ENCODE results near the gene HOXA1.
A peak's percentile ranks its signal among the peaks of the same experiment; 100 is the strongest.

HOXA1 gene

GRCh38 chr7:27105301-27106031 lies 9.7 kb upstream of the HOXA1 start:
- no peak for DNase-seq (ENCODE audit: low read depth)

DNA sequence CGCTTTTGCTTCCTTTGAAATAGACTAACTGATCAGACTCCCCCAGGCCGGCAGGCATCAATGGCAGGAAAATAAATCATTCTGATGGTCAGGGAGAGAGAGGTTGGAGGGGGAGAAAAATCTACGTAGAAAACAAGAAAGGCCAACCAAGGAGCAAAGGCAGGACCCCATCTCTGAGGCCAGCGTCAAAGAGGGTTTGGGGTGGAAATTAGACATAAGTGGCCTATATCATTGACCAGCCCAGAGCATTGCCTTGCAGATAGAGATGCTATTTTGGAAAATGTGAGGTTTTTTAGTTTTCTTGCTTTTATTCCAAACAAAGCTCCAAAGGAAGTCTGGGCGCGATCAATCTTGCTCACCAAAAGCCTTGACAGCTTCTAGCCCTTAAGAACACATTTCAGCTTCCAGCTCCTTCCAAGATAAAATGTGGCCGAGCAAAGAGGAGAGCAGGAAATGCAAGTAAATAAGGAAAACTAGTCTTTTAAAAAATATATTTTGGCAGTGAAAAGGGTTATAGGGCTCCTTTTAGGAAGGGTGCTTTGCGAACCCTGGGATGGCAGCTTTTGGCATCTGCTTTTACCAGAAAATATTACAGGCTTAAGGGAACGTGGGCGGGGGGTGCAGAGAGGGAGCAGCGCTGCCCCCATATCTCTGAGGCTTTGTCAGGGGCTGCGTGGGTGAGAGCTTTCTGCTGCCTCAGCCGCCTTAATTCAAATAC lies 8.7 kb upstream of the HOXA1 start:
- DNase-seq (ENCODE audit: low read depth): no peak

- DNase-seq (ENCODE audit: low read depth): no peak
Observed at GRCh38 chr7:27103489-27104226, 7.9 kb upstream of the HOXA1 start.

DNA sequence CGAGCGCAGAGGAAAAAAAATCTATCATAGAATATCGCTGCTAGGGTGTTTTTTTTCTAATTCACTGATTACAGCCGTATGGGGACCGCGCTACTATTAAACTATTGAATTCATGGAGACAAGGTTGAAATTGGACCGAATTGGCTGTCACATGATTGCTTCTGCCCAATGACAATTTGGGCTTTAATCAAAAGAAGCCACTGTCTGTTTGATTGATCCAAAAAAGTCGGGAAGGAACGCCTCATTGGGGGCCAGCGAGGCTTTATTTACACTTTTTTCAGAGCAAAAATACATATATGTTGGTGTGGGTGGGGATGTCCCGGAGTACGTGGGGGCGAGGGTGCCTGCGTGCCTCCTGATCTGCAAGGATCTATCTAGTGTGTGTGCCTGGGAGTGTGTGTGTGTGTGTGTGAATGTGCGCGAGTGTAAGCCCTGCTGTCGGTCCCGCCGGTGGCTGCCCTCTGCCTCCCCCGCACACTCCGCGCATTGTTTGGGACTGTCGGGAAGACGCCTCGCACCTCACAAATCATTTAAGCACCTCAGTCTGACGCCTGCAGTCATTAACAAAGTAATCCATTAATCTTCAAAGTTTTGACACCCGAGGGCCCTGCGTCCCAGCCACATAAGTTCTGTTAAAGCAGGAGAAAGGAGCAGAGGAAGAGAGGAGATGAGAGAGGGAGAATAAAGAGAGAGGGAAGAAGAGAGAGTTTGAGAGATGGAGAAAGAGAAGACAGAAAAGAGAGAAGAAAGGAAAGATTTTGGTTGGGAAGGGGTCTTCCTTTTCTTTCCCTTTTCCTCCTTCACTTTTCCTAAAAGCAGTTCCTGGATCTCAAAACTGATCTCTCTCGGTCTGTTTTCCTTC lies 7.0 kb upstream of the HOXA1 start, which contains the start of gene HOXA2:
Gene HOXA2 (minus strand): TSS at position 103 of the 862 bp plus-strand sequence. CDS start 183 bp downstream, outside the sequence.
- DNase-seq (ENCODE audit: low read depth): no peak

DNA sequence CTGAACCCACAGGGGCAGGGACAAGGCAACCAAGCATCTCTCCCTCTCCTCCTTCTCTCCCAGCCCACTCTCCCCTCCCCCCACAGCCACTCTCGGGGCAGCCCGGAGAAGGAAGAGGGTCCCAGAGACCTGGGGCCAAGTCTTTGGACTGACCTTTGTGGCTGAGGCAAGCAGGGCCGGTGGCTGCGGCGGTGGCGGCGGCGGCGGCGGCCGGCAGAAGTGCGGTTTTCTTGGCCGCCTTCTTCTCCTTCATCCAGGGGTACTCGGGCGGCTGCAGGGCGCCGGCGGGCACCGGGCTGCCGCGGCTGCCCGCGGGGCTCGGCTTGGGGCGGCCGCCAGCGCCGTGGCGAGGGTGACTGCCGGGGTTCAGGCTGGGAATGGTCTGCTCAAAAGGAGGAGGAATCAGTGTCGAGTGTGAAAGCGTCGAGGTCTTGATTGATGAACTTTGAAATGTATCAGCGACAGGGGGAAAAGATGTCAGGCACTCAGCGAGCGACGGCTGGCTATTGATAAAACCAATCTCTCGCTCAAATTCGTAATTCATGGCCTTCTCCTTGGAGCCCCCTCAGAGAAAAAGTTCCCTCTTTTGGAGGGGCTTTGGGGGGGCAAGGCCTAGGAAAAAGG lies 6.3 kb upstream of the HOXA1 start:
- DNase-seq (ENCODE audit: low read depth): no peak

- DNase-seq (ENCODE audit: low read depth): no peak
Observed at GRCh38 chr7:27101171-27101956, 5.6 kb upstream of the HOXA1 start.

GRCh38 chr7:27100694-27101170 lies 4.9 kb upstream of the HOXA1 start:
- no peak for DNase-seq (ENCODE audit: low read depth)

DNA sequence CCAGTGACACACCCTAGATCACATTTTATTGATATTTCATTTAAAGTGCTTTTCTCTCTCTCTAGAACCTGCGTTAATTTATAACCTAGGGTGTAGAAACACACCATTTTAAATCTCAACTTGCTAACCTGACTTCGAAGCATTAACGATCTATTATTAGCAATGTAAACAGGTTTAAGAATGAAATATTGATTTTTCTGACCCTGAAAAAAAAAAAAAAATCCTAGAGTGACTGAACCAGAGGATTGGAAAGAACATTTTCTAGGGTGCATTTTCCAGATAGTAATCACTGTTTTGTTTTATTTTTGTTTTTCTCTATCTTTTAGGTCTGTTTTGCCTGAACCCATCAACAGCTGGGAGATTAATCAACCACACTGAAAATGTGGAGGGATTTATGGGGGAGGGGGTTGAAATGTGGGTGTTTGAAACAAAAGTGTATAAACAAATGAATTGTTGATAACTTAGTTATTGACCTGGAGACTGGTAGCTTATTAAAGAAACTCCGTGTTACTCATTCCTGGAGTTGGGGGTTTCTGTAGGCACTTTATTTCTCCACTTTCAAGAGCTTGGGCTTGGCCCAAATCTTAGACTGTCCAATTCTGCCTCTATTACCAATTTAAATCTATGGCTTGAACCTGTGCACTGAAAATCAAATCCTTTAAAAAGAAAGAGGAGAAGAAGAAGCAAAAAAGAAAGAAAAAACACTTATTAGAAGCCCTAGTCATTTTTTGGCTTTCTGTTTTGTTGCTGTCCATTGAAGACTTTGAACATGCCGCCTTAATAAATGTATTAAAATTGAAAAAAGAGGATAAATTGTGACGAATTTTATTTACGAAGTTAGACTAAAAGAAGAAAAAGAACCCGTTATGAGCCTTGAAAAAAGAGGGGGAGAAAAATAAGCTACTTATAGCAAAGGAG lies 3.9 kb upstream of the HOXA1 start:
- no peak for DNase-seq (ENCODE audit: low read depth)

DNA sequence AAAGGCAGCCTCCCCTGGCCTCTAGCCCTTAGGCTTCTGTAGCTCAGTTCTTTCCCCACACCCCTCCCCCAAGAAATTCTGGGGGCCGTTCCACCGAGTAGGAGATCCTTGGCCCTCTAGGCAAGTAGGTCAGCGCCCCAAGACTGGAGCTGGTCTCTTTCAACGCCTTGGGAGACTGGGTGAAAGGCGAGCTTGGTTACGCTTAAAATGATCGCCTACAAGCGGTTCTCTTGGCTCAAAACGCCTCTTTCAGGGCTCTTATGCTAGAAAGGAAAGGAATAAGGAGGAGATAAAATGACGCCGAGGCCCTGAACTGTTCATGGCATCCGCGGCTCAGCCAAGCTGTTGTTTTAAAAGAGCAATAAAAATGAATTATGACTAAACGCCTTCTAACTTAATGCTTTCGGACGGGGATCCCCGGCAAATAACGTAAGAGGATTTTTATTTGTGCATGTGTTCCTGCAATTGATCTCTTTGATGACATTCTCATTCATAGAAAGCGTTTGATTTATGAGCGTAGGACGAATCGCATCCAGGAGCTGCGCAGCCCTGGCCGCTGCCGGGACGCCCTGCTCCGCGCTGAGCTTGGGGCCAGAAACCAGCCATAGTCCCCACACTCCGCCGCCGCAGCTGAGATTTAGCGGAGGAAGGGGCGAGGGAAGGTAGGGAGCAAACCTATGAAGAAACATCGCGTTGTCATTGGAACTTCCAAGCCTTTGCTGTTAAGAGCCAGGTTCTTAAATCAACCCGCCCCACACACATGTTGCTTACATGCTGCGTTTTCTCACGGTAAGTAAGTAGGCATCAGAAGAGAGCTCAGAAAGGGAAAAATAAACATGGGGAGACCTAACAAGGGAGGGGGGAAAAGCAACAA lies 3.0 kb upstream of the HOXA1 start:
- no peak for DNase-seq (ENCODE audit: low read depth)

DNA sequence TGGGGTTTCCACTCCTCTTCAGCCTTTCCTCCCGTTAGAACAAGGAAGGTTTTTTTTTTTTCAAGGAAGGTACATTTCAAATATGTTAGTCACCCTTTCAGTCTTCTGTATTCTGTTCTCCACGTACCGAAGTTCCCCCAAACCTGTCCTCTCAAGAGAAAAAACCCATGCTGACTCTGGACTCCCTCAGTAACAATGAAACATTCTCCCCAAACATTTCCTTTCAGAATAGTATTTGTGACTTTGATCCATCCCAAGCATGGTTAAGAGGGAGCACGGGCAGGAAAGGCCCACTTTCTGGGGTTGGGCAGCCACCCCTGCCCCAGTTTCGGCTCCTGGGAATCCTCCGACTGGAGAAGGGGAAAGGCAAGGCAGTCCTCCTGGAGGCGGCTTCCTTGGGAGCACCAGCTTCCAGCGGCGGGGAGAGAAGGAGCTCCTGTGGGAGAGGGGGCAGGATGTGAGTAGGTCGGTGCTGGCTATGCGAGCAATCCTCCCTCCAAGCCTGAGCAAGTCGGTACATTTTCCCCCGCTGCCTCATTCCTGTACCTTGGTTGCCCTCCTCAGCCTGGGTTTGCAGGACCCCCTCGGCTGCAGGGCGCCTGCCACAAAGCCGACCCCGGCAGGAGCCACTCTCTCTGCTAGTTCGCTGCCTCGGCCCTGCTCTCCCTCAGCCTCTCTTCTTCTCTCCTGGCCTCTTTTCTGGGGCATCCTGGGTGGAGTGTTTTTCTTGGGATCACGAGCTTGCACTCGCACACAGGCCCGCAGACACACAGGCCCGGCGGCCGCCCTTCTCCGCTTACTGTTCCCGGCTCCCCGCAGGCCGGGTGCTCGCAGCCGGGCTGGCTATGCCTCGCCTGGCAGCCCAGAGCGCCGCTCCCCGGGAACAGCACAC lies 2.1 kb upstream of the HOXA1 start:
- no peak for DNase-seq (ENCODE audit: low read depth)

GRCh38 chr7:27096768-27097514 lies 1.1 kb upstream of the HOXA1 start:
- no peak for DNase-seq (ENCODE audit: low read depth)

GRCh38 chr7:27095050-27095896 lies 527 bp downstream of the HOXA1 start:
- DNase-seq (ENCODE audit: low read depth): peak; percentile 61

DNA sequence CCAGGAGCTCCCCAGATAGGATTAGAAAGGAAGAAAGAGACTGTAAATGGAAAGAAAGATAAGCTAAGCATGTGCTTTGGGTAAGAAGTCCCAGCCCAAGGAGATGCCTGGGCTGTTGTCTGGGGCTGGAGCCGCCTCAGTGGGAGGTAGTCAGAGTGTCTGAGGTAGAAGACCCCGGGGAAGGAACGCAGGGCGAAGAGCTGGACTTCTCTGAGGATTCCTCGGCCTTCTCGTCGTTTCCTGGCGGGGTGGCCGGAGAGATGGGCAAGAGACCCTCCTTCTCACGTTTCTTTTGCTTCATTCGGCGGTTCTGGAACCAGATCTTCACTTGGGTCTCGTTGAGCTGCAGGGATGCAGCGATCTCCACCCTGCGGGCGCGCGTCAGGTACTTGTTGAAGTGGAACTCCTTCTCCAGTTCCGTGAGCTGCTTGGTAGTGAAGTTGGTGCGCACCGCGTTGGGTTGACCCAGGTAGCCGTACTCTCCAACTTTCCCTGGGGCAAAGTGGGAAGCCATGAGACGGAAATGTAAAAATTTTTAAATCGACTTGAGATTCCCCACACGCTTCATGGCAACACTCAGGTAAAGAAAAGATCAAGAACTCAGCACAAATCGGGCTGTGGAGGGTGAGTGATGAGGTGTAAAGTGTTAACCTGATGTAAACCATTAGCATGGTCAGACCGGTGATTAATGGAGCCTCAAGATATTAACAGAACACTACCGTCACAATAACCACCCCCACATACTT lies 1.3 kb downstream of the HOXA1 start:
- DNase-seq (ENCODE audit: low read depth): no peak

DNA sequence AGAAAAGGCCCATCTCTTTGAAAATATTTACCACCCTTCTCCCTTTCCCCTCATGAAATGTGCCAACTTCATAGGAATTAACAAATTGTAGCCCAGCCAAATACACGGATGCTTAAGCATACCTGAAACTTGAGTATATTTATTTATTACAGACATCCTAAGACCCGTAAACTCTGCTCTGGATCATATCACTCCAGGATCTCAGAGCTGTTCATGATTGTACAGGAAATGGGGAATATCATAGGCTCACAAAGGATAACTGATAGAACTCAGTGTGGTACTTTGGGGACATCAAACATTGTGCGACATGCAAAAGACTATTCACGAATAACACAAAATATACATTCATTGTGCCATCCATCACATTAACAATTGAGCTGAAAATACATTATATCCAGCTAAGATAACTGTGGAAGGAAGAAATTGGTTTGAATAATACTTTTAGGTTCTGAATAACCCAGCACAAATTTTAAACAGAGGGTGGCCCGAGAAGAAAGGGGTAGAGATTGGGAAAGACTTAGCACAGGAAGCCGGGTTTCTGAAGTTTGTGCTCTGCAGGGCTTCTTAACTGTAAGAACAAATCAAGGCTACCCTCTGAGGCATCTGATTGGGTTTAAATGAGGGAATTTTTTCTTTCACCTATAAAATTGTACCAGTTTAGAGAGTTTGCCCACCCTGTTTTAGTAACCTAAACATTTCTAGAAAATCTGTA lies 2.5 kb downstream of the HOXA1 start:
- DNase-seq (ENCODE audit: low read depth): no peak
